HL-60 (cell line): ENCODE measurements around the gene WAPL.

ENCODE experiments used
- DNase-seq, 2 experiments: peaks; one replicate each; pipeline ENCODE4 v3.0.0-alpha.2; 2010 to 2020; ENCODE audit warnings: low read depth in 1 of 2, low spot score in 1 of 2
- H3K27ac ChIP-seq: fragments of 250-450 bp; sonication (Bioruptor Pico); replicated peaks from 2 replicates; pipeline ENCODE4 v1.5.1; 2020; ENCODE audit warnings: mild to moderate bottlenecking, moderate library complexity
- H3K27me3 ChIP-seq: fragments of 250-450 bp; sonication (Bioruptor Pico); 2 replicates; pipeline ENCODE4 v1.5.1; 2021; ENCODE audit warnings: mild to moderate bottlenecking, moderate library complexity; ENCODE audit not compliant: insufficient read depth, poor library complexity, severe bottlenecking
- H3K4me3 ChIP-seq: replicated peaks from 2 replicates; pipeline ENCODE4 v1.5.1; 2011; ENCODE audit warnings: mild to moderate bottlenecking, control low read depth, low read length; ENCODE audit not compliant: insufficient read depth
- CTCF ChIP-seq: IDR thresholded peaks from one replicate; pipeline ENCODE4 v1.5.1; 2011; ENCODE audit warnings: low read length, control low read depth, inconsistent platforms; ENCODE audit not compliant: insufficient read depth
- GABPA ChIP-seq: IDR thresholded peaks from 2 replicates; pipeline ENCODE4 v1.6.1; 2012; ENCODE audit warnings: low read depth
- POLR2AphosphoS5 ChIP-seq: IDR thresholded peaks from 2 replicates; pipeline ENCODE4 v1.6.1; 2012; ENCODE audit warnings: low read depth
- REST ChIP-seq: IDR thresholded peaks from 2 replicates; pipeline ENCODE4 v1.6.1; 2012; ENCODE audit warnings: low read depth; ENCODE audit not compliant: insufficient replicate concordance
- SPI1 ChIP-seq: IDR thresholded peaks from 2 replicates; pipeline ENCODE4 v1.6.1; 2012; ENCODE audit warnings: low read depth, mild to moderate bottlenecking, borderline replicate concordance

The WAPL gene

GRCh38 chr10:86443936-86444335, 77.7 kb downstream of the WAPL start:
- TF ChIP-seq SPI1 (no peak), GABPA (no peak), POLR2AphosphoS5 (no peak), CTCF (no peak), REST (no peak)
- Histone ChIP-seq H3K27ac (no peak overlapping the region), H3K4me3 (no peak overlapping the region), H3K27me3 (no peaks in the 10 kb centered on the region)
- no peak for DNase-seq

GRCh38 chr10:86443069-86443468, 78.5 kb downstream of the WAPL start:
- DNase-seq, result no peak
- no peak overlapping the region for H3K27ac ChIP-seq
- no peak for TF ChIP-seq GABPA
- TF ChIP-seq POLR2AphosphoS5, result no peak
- TF ChIP-seq SPI1, result no peak
- no peak for TF ChIP-seq CTCF
- no peak for TF ChIP-seq REST
- no peak overlapping the region for H3K4me3 ChIP-seq
- no peaks in the 10 kb centered on the region for H3K27me3 ChIP-seq

- Histone ChIP-seq H3K27ac (0 out of 2 replicates have a peak overlapping the region, but pooled peaks have one; percentile 28), H3K4me3 (no peak overlapping the region), H3K27me3 (no peaks in the 10 kb centered on the region)
- DNase-seq, result no peak
- TF ChIP-seq POLR2AphosphoS5, result no peak
- no peak for TF ChIP-seq GABPA
- no peak for TF ChIP-seq REST
- TF ChIP-seq CTCF, result no peak
- TF ChIP-seq SPI1, result no peak
These were observed 80.4 kb downstream of the WAPL start for GRCh38 chr10:86440874-86441843.
